WERI-Rb-1 (cell line): ENCODE measurements around the gene SGSM2.

ENCODE experiments used
- DNase-seq: peaks from one replicate; pipeline ENCODE4 v3.0.0-alpha.2; 2020
- H3K27ac ChIP-seq: fragments of 250-450 bp; sonication (Bioruptor Pico); 2 replicates; pipeline ENCODE4 v1.5.1; 2020; ENCODE audit warnings: mild to moderate bottlenecking, moderate library complexity
- H3K27me3 ChIP-seq: fragments of 250-450 bp; sonication (Bioruptor Pico); 2 replicates; pipeline ENCODE4 v1.5.1; 2021; ENCODE audit warnings: mild to moderate bottlenecking, low read depth, moderate library complexity; ENCODE audit not compliant: insufficient read depth, severe bottlenecking
- H3K36me3 ChIP-seq: fragments of 250-450 bp; sonication (Bioruptor Pico); 2 replicates; pipeline ENCODE4 v1.5.1; 2020; ENCODE audit warnings: mild to moderate bottlenecking, moderate library complexity
- H3K4me3 ChIP-seq: 2 replicates; pipeline ENCODE4 v1.5.1; 2011; ENCODE audit warnings: low read depth, mild to moderate bottlenecking, control low read depth, low read length
- H3K9me3 ChIP-seq: fragments of 250-450 bp; sonication (Bioruptor Pico); 2 replicates; pipeline ENCODE4 v1.5.1; 2021; ENCODE audit warnings: mild to moderate bottlenecking, moderate library complexity; ENCODE audit not compliant: severe bottlenecking
- CTCF ChIP-seq: IDR thresholded peaks from 2 replicates; pipeline ENCODE4 v1.5.1; 2011; ENCODE audit warnings: low read depth, mild to moderate bottlenecking, control low read depth, inconsistent platforms, low read length

SGSM2 gene

GRCh38 chr17:2299136-2299535, 38.2 kb upstream of the SGSM2 start:
- H3K36me3 ChIP-seq = peaks cover 62% of the 10 kb centered on the region
- no peak for DNase-seq
- H3K27me3 ChIP-seq = no peaks in the 10 kb centered on the region
- no peak overlapping the region for H3K4me3 ChIP-seq
- H3K9me3 ChIP-seq = no peaks in the 10 kb centered on the region
- TF ChIP-seq CTCF = no peak
- H3K27ac ChIP-seq = no peak overlapping the region

GRCh38 chr17:2299756-2300155, 37.5 kb upstream of the SGSM2 start:
- H3K4me3 ChIP-seq = no peak overlapping the region
- peaks cover 57% of the 10 kb centered on the region for H3K36me3 ChIP-seq
- no peaks in the 10 kb centered on the region for H3K27me3 ChIP-seq
- no peak for DNase-seq
- no peaks in the 10 kb centered on the region for H3K9me3 ChIP-seq
- no peak for TF ChIP-seq CTCF
- H3K27ac ChIP-seq = no peak overlapping the region

GRCh38 chr17:2302778-2303203, 34.5 kb upstream of the SGSM2 start:
- DNase-seq = no peak
- H3K4me3 ChIP-seq = peak overlapping the region; percentile 88
- peaks cover 30% of the 10 kb centered on the region for H3K36me3 ChIP-seq
- no peak for TF ChIP-seq CTCF
- no peaks in the 10 kb centered on the region for H3K9me3 ChIP-seq
- H3K27ac ChIP-seq = peak overlapping the region; percentile 95
- no peaks in the 10 kb centered on the region for H3K27me3 ChIP-seq

- TF ChIP-seq CTCF = no peak
- peak; percentile 92 for DNase-seq
- Histone ChIP-seq H3K4me3 (peak within 1 kb of the TSS; percentile 88), H3K27ac (peak within 1 kb of the TSS; percentile 95), H3K36me3 (peaks cover 25% of the 10 kb centered on the region), H3K9me3 (no peaks in the 10 kb centered on the region), H3K27me3 (no peaks in the 10 kb centered on the region)
Observed at GRCh38 chr17:2303204-2304188, 33.8 kb upstream of the SGSM2 start, which contains the start of the genes SMG6 and SRR. Gene SMG6 (minus strand): TSS chr17:2303785. CDS start chr17:2303720, 65 bp downstream. Gene SRR (plus strand): TSS chr17:2303950. CDS start chr17:2315561, 11,611 bp downstream.

- TF ChIP-seq CTCF = no peak
- DNase-seq = no peak
- H3K27ac ChIP-seq = no peak overlapping the region
- no peaks in the 10 kb centered on the region for H3K9me3 ChIP-seq
- H3K4me3 ChIP-seq = no peak overlapping the region
- H3K36me3 ChIP-seq = peaks cover 12% of the 10 kb centered on the region
- H3K27me3 ChIP-seq = no peaks in the 10 kb centered on the region
Observed at GRCh38 chr17:2304931-2305330, 32.4 kb upstream of the SGSM2 start.
